A549 (cell line): ENCODE results near the gene CSKMT.

ENCODE experiments used
- CEBPB ChIP-seq, 2 experiments: fragments of >200 bp in 1 of 2; sonication (Bioruptor Twin) in 1 of 2; formaldehyde crosslinking in 1 of 2; IDR thresholded peaks; 2 replicates each; pipeline ENCODE4 v1.6.1; 2012 to 2016
- EHF ChIP-seq: fragments of 250-450 bp; sonication (Bioruptor Pico); IDR thresholded peaks from 2 replicates; pipeline ENCODE4 v1.5.0; 2020; ENCODE audit warnings: mild to moderate bottlenecking
- EP300 ChIP-seq, 2 experiments: fragments of >200 bp; sonication (Bioruptor Twin); formaldehyde crosslinking; IDR thresholded peaks; 2 replicates in 1 of 2; 3 replicates in 1 of 2; pipeline ENCODE4 v1.6.1; 2016 to 2017
- ESRRA ChIP-seq: fragments of 150-350 bp; IDR thresholded peaks from 2 replicates; pipeline ENCODE4 v1.6.1; 2014; ENCODE audit warnings: mild to moderate bottlenecking, low read length, borderline replicate concordance
- HDAC2 ChIP-seq: fragments of 200-600 bp; sonication (generic); IDR thresholded peaks from 2 replicates; pipeline ENCODE4 v1.6.1; 2016
- MAFK ChIP-seq: fragments of 450-650 bp; IDR thresholded peaks from 2 replicates; pipeline ENCODE4 v1.6.1; 2014; ENCODE audit not compliant: partially characterized antibody
- MAX ChIP-seq: IDR thresholded peaks from 2 replicates; pipeline ENCODE4 v1.6.1; 2012
- NPAS2 ChIP-seq: fragments of 250-450 bp; sonication (Bioruptor Pico); IDR thresholded peaks from 2 replicates; pipeline ENCODE4 v1.8.0; 2022; ENCODE audit warnings: mild to moderate bottlenecking, moderate library complexity, borderline replicate concordance
- POLR2A ChIP-seq: IDR thresholded peaks from 2 replicates; pipeline ENCODE4 v1.6.1; 2012; ENCODE audit warnings: mild to moderate bottlenecking, low read length
- RAD21 ChIP-seq, 2 experiments: fragments of >200 bp in 1 of 2; sonication (Bioruptor Twin) in 1 of 2; formaldehyde crosslinking in 1 of 2; IDR thresholded peaks in 1 of 2; conservative IDR thresholded peaks in 1 of 2; 2 replicates in 1 of 2; 3 replicates in 1 of 2; pipeline ENCODE4 v1.6.1; 2012 to 2018; ENCODE audit warnings: inconsistent platforms in 1 of 2
- RFX5 ChIP-seq: fragments of 450-650 bp; IDR thresholded peaks from 2 replicates; pipeline ENCODE4 v1.7.1; 2014; ENCODE audit warnings: antibody characterized with exemption, mild to moderate bottlenecking, moderate library complexity
- SREBF2 ChIP-seq: fragments of 450-650 bp; IDR thresholded peaks from 2 replicates; pipeline ENCODE4 v1.6.1; 2014; ENCODE audit warnings: mild to moderate bottlenecking, moderate library complexity
- TP53 ChIP-seq: fragments of 250-450 bp; sonication (Bioruptor Pico); IDR thresholded peaks from 2 replicates; pipeline ENCODE4 v1.5.0; 2021; ENCODE audit warnings: mild to moderate bottlenecking, moderate library complexity
- TF ChIP-seq, protein P1 (sequence below): fragments of >200 bp; sonication (Bioruptor Twin); formaldehyde crosslinking; IDR thresholded peaks from 3 replicates; pipeline ENCODE4 v1.5.1; 2016

DNA sequence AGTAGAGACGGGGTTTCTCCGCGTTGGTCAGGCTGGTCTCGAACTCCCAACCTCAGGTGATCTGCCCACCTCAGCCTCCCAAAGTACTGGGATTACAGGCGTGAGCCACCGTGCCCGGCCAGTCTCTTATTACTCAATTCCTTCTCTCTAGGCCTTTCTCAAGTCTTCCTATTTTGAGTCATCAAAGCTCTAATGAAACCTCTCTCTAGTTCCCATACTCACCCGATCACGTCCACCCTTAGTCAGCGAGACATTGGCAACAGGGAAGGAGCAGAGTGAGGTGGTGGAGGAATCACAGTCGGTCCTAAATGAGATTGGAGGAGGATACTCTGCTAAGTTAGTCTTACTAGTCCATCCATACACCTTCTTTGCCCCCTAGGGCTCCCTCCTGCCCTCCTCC lies 37.1 kb downstream of the CSKMT start:
- TF ChIP-seq, protein P1, sequence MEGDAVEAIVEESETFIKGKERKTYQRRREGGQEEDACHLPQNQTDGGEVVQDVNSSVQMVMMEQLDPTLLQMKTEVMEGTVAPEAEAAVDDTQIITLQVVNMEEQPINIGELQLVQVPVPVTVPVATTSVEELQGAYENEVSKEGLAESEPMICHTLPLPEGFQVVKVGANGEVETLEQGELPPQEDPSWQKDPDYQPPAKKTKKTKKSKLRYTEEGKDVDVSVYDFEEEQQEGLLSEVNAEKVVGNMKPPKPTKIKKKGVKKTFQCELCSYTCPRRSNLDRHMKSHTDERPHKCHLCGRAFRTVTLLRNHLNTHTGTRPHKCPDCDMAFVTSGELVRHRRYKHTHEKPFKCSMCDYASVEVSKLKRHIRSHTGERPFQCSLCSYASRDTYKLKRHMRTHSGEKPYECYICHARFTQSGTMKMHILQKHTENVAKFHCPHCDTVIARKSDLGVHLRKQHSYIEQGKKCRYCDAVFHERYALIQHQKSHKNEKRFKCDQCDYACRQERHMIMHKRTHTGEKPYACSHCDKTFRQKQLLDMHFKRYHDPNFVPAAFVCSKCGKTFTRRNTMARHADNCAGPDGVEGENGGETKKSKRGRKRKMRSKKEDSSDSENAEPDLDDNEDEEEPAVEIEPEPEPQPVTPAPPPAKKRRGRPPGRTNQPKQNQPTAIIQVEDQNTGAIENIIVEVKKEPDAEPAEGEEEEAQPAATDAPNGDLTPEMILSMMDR: no peak
- TF ChIP-seq MAX (no peak), RFX5 (no peak), POLR2A (no peak), ESRRA (no peak), TP53 (no peak), MAFK (no peak), NPAS2 (CRISPR knock-in tag) (no peak), EP300 (IDR thresholded peaks at IDR 0.05) (no peak), SREBF2 (no peak), CEBPB (IDR thresholded peaks at IDR 0.05) (no peak), HDAC2 (no peak), RAD21 (conservative IDR thresholded peaks at IDR 0.05 in 1 of 2, IDR thresholded peaks at IDR 0.05 in 1 of 2) (no peak), EHF (CRISPR knock-in tag) (no peak)
